GM20000 (cell line): ENCODE results near the gene FHOD1.

Source experiments
- DNase-seq: peaks from one replicate; pipeline ENCODE4 v3.0.0; 2012; ENCODE audit warnings: low spot score
- CTCF ChIP-seq: IDR thresholded peaks from 2 replicates; pipeline ENCODE4 v1.5.1; 2012; ENCODE audit warnings: mild to moderate bottlenecking, control low read depth; ENCODE audit errors: extremely low read depth, missing control alignments

The FHOD1 gene

GRCh38 chr16:67255553-67256221 is 8.4 kb upstream of the FHOD1 start:
- no peak for DNase-seq

GRCh38 chr16:67254801-67255552 is 7.7 kb upstream of the FHOD1 start:
- TF ChIP-seq CTCF, result no peak
- no peak for DNase-seq

More at GRCh38 chr16:67255553-67256221, 8.4 kb upstream of the FHOD1 start:
- TF ChIP-seq CTCF, result no peak

GRCh38 chr16:67252609-67253497 is 5.6 kb upstream of the FHOD1 start:
- TF ChIP-seq CTCF, result no peak

GRCh38 chr16:67250045-67250327 is 2.7 kb upstream of the FHOD1 start:
- no peak for DNase-seq
- TF ChIP-seq CTCF, result no peak

More at GRCh38 chr16:67252609-67253497, 5.6 kb upstream of the FHOD1 start:
- no peak for DNase-seq

- DNase-seq, result no peak
- no peak for TF ChIP-seq CTCF
Observed at GRCh38 chr16:67249178-67250044, 2.1 kb upstream of the FHOD1 start.

- peak; percentile 30 for TF ChIP-seq CTCF
- DNase-seq, result peak; percentile 77
Observed at GRCh38 chr16:67248401-67249177, 1.3 kb upstream of the FHOD1 start, which contains the start of gene SLC9A5. SLC9A5 (plus strand) TSS chr16:67248979; CDS start chr16:67249015, 36 bp downstream.
